ENCODE data around the gene MPP2.

The MPP2 gene

DNA sequence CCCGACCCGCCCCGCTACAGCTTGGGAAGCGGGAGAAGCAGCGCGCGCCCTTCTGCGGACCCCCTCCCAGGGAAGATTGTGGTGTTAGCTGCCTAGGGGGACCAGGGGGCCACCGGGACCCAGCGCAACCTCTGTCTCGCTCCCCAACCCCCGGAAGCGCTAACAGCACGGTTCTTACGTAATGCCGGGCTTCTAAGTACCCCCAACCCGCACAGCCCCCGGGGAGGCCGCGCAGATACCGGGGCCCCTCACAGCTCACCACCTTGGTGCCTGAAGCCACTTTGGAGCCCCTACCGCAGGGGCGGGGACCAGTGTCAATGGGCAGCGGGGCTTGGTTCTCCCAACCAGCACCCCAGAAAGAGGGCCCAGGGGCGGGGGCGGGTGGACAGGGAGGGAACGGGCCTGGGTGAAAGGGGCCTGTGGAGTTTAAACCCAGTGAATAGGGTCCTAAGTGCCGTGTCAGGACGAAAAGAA, 348 bp downstream of the MPP2 start:
- WGBS (ENCODE audit: insufficient coverage), result 1% methylated on average over 18 of the region's 29 CpGs
- peak in 2 of 3 donors; percentile 45 to 60 for DNase-seq
- ChIA-PET POLR2A (no interaction called here), CTCF (interaction anchor here (0.6 to 5.8 kb wide), 2 partner anchors 18 to 28 kb away, joined by 3 to 29 read pairs; no protein-coding TSS in a partner anchor)
- Histone ChIP-seq H3K27me3 (replicated peaks in 2 of 5; ENCODE audit: control insufficient read depth in 4 of 5, insufficient read depth in 5 of 5, low read length in 4 of 5) (peaks cover 3 to 49% (median 31%) of the 10 kb centered on the region in 5 experiments), H3K4me3 (ENCODE audit: control insufficient read depth in 1 of 7, extremely low read depth in 1 of 7, insufficient read depth in 4 of 7, low read depth in 2 of 7, low read length in 6 of 7) (peak overlapping the region; percentile 30 to 77 (median 58)), H3K36me3 (ENCODE audit: control insufficient read depth in 4 of 4, insufficient read depth in 4 of 4, low read length in 3 of 4) (no peaks in the 10 kb centered on the region), H3K27ac (ENCODE audit: insufficient read depth in 1 of 2, low read depth in 1 of 2, low read length in 2 of 2, poor library complexity in 1 of 2, severe bottlenecking in 2 of 2) (no peak overlapping the region), H3K9me3 (ENCODE audit: control extremely low read depth in 1 of 5, control insufficient read depth in 4 of 5, insufficient read depth in 2 of 5, low read depth in 1 of 5, low read length in 4 of 5) (no peaks in the 10 kb centered on the region), H3K4me1 (ENCODE audit: control extremely low read depth in 1 of 4, control insufficient read depth in 4 of 4, insufficient read depth in 4 of 4, low read length in 3 of 4) (peaks cover 2 to 27% (median 22%) of the 10 kb centered on the region in 4 experiments)

DNA sequence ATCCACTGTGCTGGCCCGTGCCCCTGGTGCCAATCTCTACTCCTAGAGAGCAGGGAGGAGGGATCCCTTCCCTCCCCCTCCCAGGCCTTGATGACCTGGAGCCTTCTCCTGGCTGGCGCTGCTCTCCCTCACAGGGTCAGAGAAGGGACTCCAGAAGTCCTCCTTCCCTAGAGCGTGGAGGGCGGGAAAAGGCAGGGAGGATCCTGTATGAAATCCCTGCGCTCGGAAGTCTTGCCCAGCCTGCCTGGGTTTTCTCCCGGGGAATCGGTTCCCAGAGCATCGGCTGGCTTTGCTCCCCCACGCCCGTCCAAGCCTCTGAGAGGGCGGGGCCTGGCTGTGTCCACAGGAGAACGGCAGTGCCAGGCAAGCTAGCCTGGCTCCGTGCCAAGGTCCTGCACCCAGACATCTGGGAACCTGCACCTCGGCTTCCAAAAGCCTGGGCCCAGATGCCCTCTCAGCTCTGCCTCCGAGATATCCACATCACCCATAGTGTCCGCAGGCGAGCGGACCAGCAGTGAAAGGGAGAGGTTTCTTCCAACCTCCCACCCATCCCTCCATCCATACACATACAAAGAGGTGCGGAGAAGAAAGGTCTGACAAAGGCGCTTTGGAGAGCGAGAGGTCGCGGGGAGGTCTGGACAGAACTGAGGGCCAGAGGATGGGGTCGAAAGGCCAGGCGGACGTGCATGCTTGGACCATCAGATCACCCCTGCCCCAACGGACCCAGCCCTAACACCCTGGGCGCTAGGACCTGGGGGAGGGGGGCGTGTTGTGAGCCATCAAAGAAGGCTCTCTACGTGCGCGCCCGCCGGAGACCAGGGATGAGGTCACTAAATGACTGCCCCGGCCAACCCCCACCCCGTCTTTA, 1.1 kb downstream of the MPP2 start:
- ChIA-PET POLR2A (no interaction called here), CTCF (interaction anchor here (0.6 to 5.8 kb wide), 3 partner anchors 17 to 135 kb away, joined by 3 to 29 read pairs (median 3); no protein-coding TSS in a partner anchor)
- no peak overlapping the region for H3K27ac ChIP-seq (ENCODE audit: insufficient read depth in 1 of 2, low read depth in 1 of 2, low read length in 2 of 2, poor library complexity in 1 of 2, severe bottlenecking in 2 of 2)
- H3K36me3 ChIP-seq (ENCODE audit: control insufficient read depth in 4 of 4, insufficient read depth in 4 of 4, low read length in 3 of 4), result no peaks in the 10 kb centered on the region
- peaks cover 2 to 27% (median 23%) of the 10 kb centered on the region in 4 experiments for H3K4me1 ChIP-seq (ENCODE audit: control extremely low read depth in 1 of 4, control insufficient read depth in 4 of 4, insufficient read depth in 4 of 4, low read length in 3 of 4)
- 13% methylated on average over 21 of the region's 37 CpGs for WGBS (ENCODE audit: insufficient coverage)
- H3K4me3 ChIP-seq (ENCODE audit: control insufficient read depth in 1 of 7, extremely low read depth in 1 of 7, insufficient read depth in 4 of 7, low read depth in 2 of 7, low read length in 6 of 7), result peak overlapping the region in 6 of 7 experiments; percentile 10 to 77 (median 62)
- no peaks in the 10 kb centered on the region for H3K9me3 ChIP-seq (ENCODE audit: control extremely low read depth in 1 of 5, control insufficient read depth in 4 of 5, insufficient read depth in 2 of 5, low read depth in 1 of 5, low read length in 4 of 5)
- peaks cover 3 to 49% (median 33%) of the 10 kb centered on the region in 5 experiments for H3K27me3 ChIP-seq (replicated peaks in 2 of 5; ENCODE audit: control insufficient read depth in 4 of 5, insufficient read depth in 5 of 5, low read length in 4 of 5)
- DNase-seq, result peak; percentile 38 to 67 (median 62)

DNA sequence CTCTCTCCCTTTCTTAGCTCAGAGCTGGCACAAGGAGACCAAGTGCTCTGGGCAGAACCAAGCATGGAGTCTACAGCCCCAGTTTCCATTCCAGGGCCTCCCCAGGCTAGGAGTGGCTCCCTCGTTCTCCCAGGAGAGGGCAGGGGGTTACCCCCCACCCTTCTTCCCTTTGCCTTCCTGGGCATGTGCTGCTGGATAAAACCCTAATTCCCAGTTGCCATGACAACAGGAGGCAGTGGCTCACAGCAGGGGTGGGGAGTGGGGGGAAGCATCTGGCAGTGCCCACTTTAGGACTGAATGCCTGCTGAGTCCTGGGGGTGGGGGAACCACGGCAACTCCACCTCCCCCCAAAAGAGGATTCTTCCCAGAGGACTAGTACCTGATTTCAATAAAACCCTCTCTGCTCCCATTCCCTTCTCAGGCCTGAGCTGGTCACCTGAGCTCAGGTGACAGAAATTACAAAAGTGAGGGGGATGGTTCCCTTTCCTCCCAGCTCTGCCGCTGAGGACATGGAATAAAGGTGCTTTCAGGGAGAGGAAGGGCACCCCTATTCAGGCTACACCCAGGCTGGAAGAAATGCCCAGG, 1.8 kb downstream of the MPP2 start:
- peaks cover 2 to 33% (median 30%) of the 10 kb centered on the region in 4 experiments for H3K4me1 ChIP-seq (ENCODE audit: control extremely low read depth in 1 of 4, control insufficient read depth in 4 of 4, insufficient read depth in 4 of 4, low read length in 3 of 4)
- CTCF ChIA-PET, result interaction anchor here (1.1 to 5.8 kb wide), 3 partner anchors 12 to 135 kb away, joined by 3 to 29 read pairs (median 3); no protein-coding TSS in a partner anchor
- POLR2A ChIA-PET, result no interaction called here
- no peak overlapping the region for H3K27ac ChIP-seq (ENCODE audit: insufficient read depth in 1 of 2, low read depth in 1 of 2, low read length in 2 of 2, poor library complexity in 1 of 2, severe bottlenecking in 2 of 2)
- DNase-seq, result no peak
- no peaks in the 10 kb centered on the region for H3K36me3 ChIP-seq (ENCODE audit: control insufficient read depth in 4 of 4, insufficient read depth in 4 of 4, low read length in 3 of 4)
- peaks cover 3 to 49% (median 38%) of the 10 kb centered on the region in 5 experiments for H3K27me3 ChIP-seq (replicated peaks in 2 of 5; ENCODE audit: control insufficient read depth in 4 of 5, insufficient read depth in 5 of 5, low read length in 4 of 5)
- no peak overlapping the region for H3K4me3 ChIP-seq (ENCODE audit: control insufficient read depth in 1 of 7, extremely low read depth in 1 of 7, insufficient read depth in 4 of 7, low read depth in 2 of 7, low read length in 6 of 7)
- no peaks in the 10 kb centered on the region for H3K9me3 ChIP-seq (ENCODE audit: control extremely low read depth in 1 of 5, control insufficient read depth in 4 of 5, insufficient read depth in 2 of 5, low read depth in 1 of 5, low read length in 4 of 5)
- no CpG with 5 or more reads among the region's 3 CpGs for WGBS (ENCODE audit: insufficient coverage)

DNA sequence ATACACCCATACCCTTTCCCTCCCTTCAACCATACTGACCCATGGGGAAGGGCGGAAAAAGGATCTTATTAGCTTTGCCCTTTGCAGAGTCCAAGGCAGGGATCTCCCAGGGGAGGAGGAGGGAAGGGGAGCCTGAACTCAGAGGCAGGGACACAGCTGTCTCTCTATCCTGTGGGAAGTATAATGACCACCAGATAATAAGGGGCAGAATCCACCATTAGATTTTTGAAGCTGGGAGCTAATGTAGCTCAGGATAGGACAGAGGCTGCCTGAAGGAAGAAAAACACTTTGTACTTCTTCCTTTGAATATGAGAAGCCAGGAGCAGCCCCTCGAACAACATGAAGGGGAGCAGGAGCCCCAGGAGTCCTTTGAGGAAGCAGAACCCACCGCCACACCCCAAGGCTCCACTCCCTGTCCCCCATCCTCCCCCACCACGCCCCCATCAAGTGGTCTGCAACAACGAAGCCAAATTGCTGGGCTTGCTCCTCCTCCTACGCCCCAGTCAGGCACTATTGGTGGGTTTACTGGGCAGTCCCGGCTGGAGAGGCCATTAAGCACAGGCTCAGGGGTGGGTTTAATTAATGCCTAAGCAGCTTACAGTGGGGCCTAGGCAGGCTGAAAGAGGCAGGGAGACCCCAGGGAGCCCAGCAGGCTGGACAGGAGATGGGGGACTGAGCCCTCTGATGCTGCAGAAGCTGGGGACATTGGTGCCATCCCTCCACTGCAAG, 5.3 kb downstream of the MPP2 start:
- Histone ChIP-seq H3K4me3 (ENCODE audit: control insufficient read depth in 1 of 7, extremely low read depth in 1 of 7, insufficient read depth in 4 of 7, low read depth in 2 of 7, low read length in 6 of 7) (no peak overlapping the region), H3K4me1 (ENCODE audit: control extremely low read depth in 1 of 4, control insufficient read depth in 4 of 4, insufficient read depth in 4 of 4, low read length in 3 of 4) (peaks cover 0 to 27% (median 24%) of the 10 kb centered on the region in 4 experiments), H3K27ac (ENCODE audit: insufficient read depth in 1 of 2, low read depth in 1 of 2, low read length in 2 of 2, poor library complexity in 1 of 2, severe bottlenecking in 2 of 2) (no peak overlapping the region), H3K27me3 (replicated peaks in 2 of 5; ENCODE audit: control insufficient read depth in 4 of 5, insufficient read depth in 5 of 5, low read length in 4 of 5) (peaks cover 0 to 31% (median 23%) of the 10 kb centered on the region in 5 experiments), H3K36me3 (ENCODE audit: control insufficient read depth in 4 of 4, insufficient read depth in 4 of 4, low read length in 3 of 4) (no peaks in the 10 kb centered on the region), H3K9me3 (ENCODE audit: control extremely low read depth in 1 of 5, control insufficient read depth in 4 of 5, insufficient read depth in 2 of 5, low read depth in 1 of 5, low read length in 4 of 5) (no peaks in the 10 kb centered on the region)
- no peak for DNase-seq
- ChIA-PET CTCF (interaction anchor here (1.6 kb wide), 2 partner anchors 22 to 24 kb away, joined by 3 to 6 read pairs; no protein-coding TSS in a partner anchor), POLR2A (no interaction called here)
- 100% methylated on average over 2 of the region's 7 CpGs for WGBS (ENCODE audit: insufficient coverage)

DNA sequence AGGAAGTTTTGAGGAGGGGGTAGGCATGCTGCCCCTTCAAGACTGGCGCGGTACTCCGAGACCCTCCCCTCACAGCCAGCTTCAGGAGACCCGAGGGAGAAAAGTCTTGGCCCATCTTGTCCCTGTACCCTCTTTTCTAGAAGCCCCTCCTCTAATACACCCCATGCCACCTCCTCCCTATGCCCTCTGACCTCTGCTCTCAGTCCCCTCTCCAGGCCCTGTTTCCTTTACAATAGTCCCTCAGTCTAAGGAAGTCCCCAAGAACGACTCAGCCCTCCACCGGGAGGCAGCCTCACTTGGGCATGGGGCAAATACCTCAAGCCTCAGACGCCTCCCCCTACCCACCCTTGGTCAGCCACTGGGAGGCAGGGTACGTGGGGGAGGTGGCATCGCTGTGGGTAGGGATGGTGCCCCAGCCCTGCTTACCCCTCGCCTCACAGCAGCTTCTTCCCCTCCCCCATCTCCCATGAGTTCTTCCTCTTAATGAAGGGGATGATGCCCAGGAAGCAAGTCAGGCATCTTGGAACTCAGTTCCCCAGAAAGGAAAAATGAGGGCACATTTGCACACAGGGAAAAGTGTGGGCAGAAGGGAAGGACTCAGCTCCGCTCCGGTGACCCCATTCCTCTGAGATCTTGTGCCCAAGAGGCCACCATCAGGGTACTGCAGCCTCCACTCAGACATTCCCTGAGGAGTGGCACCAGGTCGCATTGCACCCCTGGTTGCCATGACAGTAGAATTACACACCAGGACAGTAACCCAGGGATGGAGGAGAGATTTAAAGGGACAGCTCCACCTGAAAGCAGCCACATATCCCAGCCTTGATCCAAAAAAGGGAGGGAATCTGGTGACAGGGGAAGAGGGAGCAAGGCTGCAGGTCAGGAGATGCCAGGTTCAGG, 6.2 kb downstream of the MPP2 start:
- peak overlapping the region; percentile 23 to 72 (median 43) for H3K4me3 ChIP-seq (ENCODE audit: control insufficient read depth in 1 of 7, extremely low read depth in 1 of 7, insufficient read depth in 4 of 7, low read depth in 2 of 7, low read length in 6 of 7)
- H3K9me3 ChIP-seq (ENCODE audit: control extremely low read depth in 1 of 5, control insufficient read depth in 4 of 5, insufficient read depth in 2 of 5, low read depth in 1 of 5, low read length in 4 of 5), result no peaks in the 10 kb centered on the region
- H3K27me3 ChIP-seq (replicated peaks in 2 of 5; ENCODE audit: control insufficient read depth in 4 of 5, insufficient read depth in 5 of 5, low read length in 4 of 5), result peaks cover 0 to 22% (median 16%) of the 10 kb centered on the region in 5 experiments
- no peak overlapping the region for H3K27ac ChIP-seq (ENCODE audit: insufficient read depth in 1 of 2, low read depth in 1 of 2, low read length in 2 of 2, poor library complexity in 1 of 2, severe bottlenecking in 2 of 2)
- peaks cover 0 to 18% (median 15%) of the 10 kb centered on the region in 4 experiments for H3K4me1 ChIP-seq (ENCODE audit: control extremely low read depth in 1 of 4, control insufficient read depth in 4 of 4, insufficient read depth in 4 of 4, low read length in 3 of 4)
- POLR2A ChIA-PET, result interaction anchor here (0.6 to 0.7 kb wide), 2 partner anchors 207 to 818 kb away, joined by 4 read pairs; no protein-coding TSS in a partner anchor
- DNase-seq, result peak in 1 of 3 donors; percentile 10
- 33% methylated on average over 9 of the region's 13 CpGs for WGBS (ENCODE audit: insufficient coverage)
- CTCF ChIA-PET, result interaction anchor here (1.2 to 1.4 kb wide), 2 partner anchors 86 to 140 kb away, joined by 3 read pairs; no protein-coding TSS in a partner anchor
- no peaks in the 10 kb centered on the region for H3K36me3 ChIP-seq (ENCODE audit: control insufficient read depth in 4 of 4, insufficient read depth in 4 of 4, low read length in 3 of 4)

Data from common myeloid progenitor, CD34-positive (primary cell).